Measurements from ENCODE around the gene AKR1C4. TPM values are rescaled to one million over a fixed set of nuclear protein-coding genes. Genes with fewer than 3 reads are reported as not detected.

Gene AKR1C4
- total RNA-seq: not detected
- long read RNA-seq: 0 reads

DNA sequence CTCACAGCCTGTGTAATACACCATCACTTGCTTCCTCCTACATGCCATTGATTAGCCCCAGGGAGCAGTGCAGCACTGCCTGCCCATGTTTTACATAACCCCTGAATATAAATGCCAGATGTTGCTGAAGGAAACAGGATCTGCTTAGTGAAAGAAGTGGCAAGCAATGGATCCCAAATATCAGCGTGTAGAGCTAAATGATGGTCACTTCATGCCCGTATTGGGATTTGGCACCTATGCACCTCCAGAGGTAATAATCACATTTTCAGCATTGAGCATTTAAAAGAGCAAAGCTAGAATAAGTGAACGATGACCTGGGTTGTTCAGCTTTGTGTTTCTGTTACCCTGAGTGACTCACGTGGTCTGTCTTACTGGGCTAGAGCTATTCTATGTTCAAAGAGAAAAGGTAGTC, at the start of gene AKR1C4:
AKR1C4 (plus strand) TSS at position 136 of the 412 bp plus-strand sequence; CDS start at position 167, 31 bp downstream.
- no peak within 1 kb of the TSS for H3K27ac ChIP-seq (replicated peaks)
- intact Hi-C loops (cut with micrococcal nuclease): no loop called here
- no peaks in the 10 kb centered on the region for H3K27me3 ChIP-seq (ENCODE audit: low read depth)
- no peak for DNase-seq
- H3K4me1 ChIP-seq: no peaks in the 10 kb centered on the region
- TF ChIP-seq CTCF (IDR thresholded peaks at IDR 0.05; ENCODE audit: borderline replicate concordance): no peak
- H3K9me3 ChIP-seq (replicated peaks): peaks cover 12% of the 10 kb centered on the region
- no peaks in the 10 kb centered on the region for H3K36me3 ChIP-seq
- H3K4me3 ChIP-seq: no peak within 1 kb of the TSS

DNA sequence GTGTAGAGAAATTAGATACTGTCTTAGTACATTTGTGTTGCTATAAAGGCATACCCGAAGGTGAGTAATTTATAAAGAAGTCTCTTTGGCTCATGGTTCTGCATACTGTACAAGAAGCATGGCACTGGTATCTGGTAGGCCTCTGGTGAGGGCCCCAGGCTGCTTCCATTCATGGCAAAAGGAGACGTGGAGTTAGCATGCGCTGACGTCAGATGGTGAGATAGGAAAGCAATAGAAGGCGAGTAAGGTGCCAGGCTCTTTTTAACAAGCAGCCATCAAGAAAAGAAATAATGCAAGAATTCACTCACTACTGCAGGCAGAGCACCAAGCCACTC, 49.8 kb upstream of the AKR1C4 start:
- Histone ChIP-seq H3K9me3 (replicated peaks) (peaks cover 31% of the 10 kb centered on the region), H3K4me1 (no peaks in the 10 kb centered on the region), H3K36me3 (no peaks in the 10 kb centered on the region), H3K27ac (replicated peaks) (no peak overlapping the region), H3K4me3 (no peak overlapping the region), H3K27me3 (ENCODE audit: low read depth) (no peaks in the 10 kb centered on the region)
- intact Hi-C loops (cut with micrococcal nuclease): no loop called here
- DNase-seq: no peak
- TF ChIP-seq CTCF (IDR thresholded peaks at IDR 0.05; ENCODE audit: borderline replicate concordance): no peak

- no peaks in the 10 kb centered on the region for H3K27me3 ChIP-seq (ENCODE audit: low read depth)
- no peak for DNase-seq
- H3K27ac ChIP-seq (replicated peaks): no peak overlapping the region
- intact Hi-C loops (cut with micrococcal nuclease): no loop called here
- H3K36me3 ChIP-seq: no peaks in the 10 kb centered on the region
- no peaks in the 10 kb centered on the region for H3K4me1 ChIP-seq
- no peak overlapping the region for H3K4me3 ChIP-seq
- no peak for TF ChIP-seq CTCF (IDR thresholded peaks at IDR 0.05; ENCODE audit: borderline replicate concordance)
- peaks cover 31% of the 10 kb centered on the region for H3K9me3 ChIP-seq (replicated peaks)
These were observed 49.2 kb upstream of the AKR1C4 start for GRCh38 chr10:5147255-5147980.

DNA sequence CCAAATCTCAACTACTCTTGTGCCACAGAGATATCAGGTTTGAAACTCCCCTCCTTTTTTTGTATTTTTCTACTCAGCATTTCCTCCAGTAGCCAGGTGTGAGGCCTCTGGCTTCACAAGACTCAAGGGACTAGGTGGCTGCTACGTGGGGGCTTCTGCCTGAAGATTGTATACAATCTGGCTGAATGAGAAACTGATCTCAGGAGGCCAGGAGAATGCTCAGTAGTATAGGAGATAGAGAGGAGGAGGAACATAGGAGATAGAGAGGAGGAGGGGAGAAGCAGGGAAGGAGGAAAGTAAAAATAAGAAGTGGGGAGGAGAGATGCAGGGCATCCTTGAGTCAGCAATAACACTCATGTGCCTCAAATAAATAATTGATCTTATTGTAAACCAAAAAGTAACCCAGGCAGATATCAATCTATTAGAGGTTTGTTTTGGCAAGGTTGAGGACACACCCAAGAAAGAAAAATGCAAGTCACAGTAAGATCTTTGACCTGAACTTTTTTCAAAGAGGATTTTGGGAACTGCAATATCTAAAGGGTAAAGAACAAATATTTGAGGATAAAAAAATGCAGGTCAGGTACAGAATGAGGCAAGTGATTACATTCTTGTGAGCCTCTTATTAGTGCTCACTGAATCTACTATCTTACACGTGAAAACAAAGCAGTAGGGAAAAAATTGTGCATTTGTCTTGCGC, 48.5 kb upstream of the AKR1C4 start:
- DNase-seq: no peak
- H3K4me1 ChIP-seq: no peaks in the 10 kb centered on the region
- intact Hi-C loops (cut with micrococcal nuclease): no loop called here

GRCh38 chr10:5148678-5149032, 48.0 kb upstream of the AKR1C4 start:
- Histone ChIP-seq H3K36me3 (no peaks in the 10 kb centered on the region), H3K27me3 (ENCODE audit: low read depth) (no peaks in the 10 kb centered on the region), H3K4me3 (no peak overlapping the region), H3K4me1 (no peaks in the 10 kb centered on the region), H3K9me3 (replicated peaks) (peaks cover 28% of the 10 kb centered on the region), H3K27ac (replicated peaks) (no peak overlapping the region)
- DNase-seq: no peak
- no peak for TF ChIP-seq CTCF (IDR thresholded peaks at IDR 0.05; ENCODE audit: borderline replicate concordance)
- intact Hi-C loops (cut with micrococcal nuclease): no loop called here

More for the DNA sequence above, 48.5 kb upstream of the AKR1C4 start:
- Histone ChIP-seq H3K27ac (replicated peaks) (no peak overlapping the region), H3K4me3 (no peak overlapping the region), H3K36me3 (no peaks in the 10 kb centered on the region), H3K9me3 (replicated peaks) (peaks cover 31% of the 10 kb centered on the region), H3K27me3 (ENCODE audit: low read depth) (no peaks in the 10 kb centered on the region)
- no peak for TF ChIP-seq CTCF (IDR thresholded peaks at IDR 0.05; ENCODE audit: borderline replicate concordance)

All from left ventricle myocardium inferior (tissue), 1 donor.